HG03354 (cell line): ENCODE data around the gene DEFB108B.
"Not testable (repeated sequence)": the region's sequence is repeated elsewhere in the genome, so short reads cannot be mapped to it uniquely, and the experiment has no call there.

Experiments
- ATAC-seq: cut with Tn5 transposase; IDR thresholded peaks from one replicate; pipeline ENCODE4 v1.9.1; 2021; ENCODE audit warnings: mild to moderate bottlenecking; ENCODE audit not compliant: unreplicated experiment, poor library complexity, severe bottlenecking

Gene DEFB108B

DNA sequence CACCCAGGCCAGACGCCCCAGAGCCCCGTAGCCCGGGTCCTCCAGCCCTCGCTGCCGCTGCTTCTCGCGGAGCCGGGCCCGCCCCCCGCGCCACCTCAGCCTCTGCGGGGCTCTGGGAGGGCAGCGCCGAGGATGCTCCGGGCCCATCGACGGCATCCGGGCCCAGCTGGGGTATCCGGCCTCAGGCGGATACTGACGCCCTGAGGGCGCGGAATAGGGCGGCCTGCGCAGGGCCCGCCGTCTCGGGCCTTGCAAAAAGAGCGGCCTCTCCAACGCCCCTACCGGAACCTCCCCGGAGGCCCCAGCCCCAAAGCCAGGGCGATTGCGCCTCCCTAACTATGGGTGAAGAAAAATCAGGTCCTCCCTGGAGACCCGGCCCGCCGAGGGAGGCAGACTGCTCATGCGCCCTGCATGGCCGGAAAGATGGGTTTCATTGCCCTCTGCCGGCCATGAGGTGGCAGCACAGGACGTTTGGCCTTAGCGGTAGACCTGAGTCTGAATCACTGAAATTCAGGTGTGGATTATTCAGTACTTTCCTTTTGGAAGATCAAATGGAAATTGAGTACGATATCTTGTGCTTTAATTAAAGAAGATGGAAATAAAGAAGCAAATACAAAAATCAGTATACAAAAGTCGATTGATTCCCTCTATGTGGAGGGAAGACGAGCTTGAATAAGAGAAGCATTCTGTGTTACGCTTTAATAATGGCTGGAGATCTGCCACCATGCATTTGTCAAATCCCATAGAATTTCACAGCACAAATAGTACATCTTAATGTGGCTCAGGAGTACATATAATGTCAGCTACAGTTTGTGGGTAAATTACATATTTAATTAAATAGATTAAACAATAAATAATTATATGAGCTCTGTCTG, 19.3 kb upstream of the DEFB108B start:
- not testable (repeated sequence) for ATAC-seq

GRCh38 chr11:71821539-71821938, 11.5 kb upstream of the DEFB108B start:
- not testable (repeated sequence) for ATAC-seq

- not testable (repeated sequence) for ATAC-seq
Measured at GRCh38 chr11:71829247-71829646, 3.8 kb upstream of the DEFB108B start.

DNA sequence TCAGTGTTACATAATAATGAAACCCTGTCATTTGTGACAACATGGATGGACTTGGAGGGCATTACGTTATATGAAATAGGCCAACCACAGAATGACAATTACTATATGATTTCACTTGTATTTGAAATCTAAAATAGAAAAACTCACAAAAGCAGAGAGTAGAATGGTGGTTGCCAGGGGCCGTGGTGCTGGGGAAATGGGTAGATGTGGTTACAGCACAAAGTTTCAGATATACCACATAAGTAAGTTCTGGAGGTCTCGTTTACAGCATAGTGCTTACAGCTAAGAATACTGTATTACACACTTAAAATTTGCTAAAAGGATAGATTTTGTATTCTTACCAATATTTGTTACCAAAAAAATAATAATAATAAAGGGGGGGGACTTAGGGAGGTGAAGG, 3.3 kb upstream of the DEFB108B start:
- ATAC-seq: not testable (repeated sequence)

GRCh38 chr11:71842720-71843119, 9.7 kb downstream of the DEFB108B start:
- ATAC-seq: not testable (repeated sequence)

DNA sequence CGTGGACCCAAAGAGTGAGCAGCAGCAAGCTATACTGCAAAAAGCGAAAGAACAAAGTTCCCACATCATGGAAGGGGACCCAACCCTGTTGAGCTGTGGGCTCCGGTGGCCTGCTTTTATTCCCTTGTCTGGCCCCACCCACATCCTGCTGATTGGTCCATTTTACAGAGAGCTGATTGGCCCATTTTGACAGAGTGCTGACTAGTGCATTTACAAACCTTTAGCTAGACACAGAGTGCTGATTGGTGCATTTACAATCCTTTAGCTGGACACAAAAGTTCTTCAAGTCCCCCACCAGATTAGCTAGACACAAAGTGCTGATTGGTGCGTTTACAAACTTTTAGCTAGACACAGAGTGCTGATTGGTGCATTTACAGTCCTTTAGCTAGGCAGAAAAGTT, 10.4 kb downstream of the DEFB108B start:
- not testable (repeated sequence) for ATAC-seq

GRCh38 chr11:71843858-71844257, 10.9 kb downstream of the DEFB108B start:
- ATAC-seq: no peak

GRCh38 chr11:71853895-71854294, 20.9 kb downstream of the DEFB108B start:
- ATAC-seq: not testable (repeated sequence)

GRCh38 chr11:71855880-71856279, 22.9 kb downstream of the DEFB108B start:
- ATAC-seq: not testable (repeated sequence)

GRCh38 chr11:71860835-71861234, 27.8 kb downstream of the DEFB108B start:
- ATAC-seq: not testable (repeated sequence)

DNA sequence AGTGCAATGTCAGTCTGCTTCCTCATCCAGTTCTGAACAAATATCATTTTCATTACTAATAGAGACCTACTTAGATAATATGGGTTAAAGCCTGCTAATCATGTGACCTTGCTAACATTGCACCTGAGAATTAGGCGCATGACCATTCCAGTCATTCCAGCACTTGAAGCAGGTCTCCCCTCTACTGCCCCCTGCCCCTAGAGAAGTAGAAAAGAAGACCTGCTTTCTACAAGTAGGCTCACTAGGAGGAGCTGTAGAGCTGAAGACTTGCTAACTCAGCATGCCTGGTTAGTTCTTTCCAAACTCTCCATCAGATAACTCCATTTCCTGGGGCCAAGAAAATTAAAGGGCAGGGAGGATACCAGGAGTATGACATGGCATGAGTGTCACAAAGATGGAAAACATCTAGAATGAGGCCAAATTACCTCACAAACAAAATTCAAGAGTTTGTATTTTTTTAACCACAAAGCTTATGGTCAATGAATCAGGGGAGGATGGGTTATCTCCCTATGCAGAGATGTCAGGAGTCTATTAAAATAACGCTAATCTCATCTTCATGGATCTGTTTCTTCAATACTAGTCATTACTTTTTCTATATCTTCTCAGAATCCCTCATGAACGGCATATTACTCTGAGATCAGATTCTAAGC, 31.1 kb downstream of the DEFB108B start:
- ATAC-seq: not testable (repeated sequence)

- not testable (repeated sequence) for ATAC-seq
Measured at GRCh38 chr11:71867209-71867608, 34.2 kb downstream of the DEFB108B start.

DNA sequence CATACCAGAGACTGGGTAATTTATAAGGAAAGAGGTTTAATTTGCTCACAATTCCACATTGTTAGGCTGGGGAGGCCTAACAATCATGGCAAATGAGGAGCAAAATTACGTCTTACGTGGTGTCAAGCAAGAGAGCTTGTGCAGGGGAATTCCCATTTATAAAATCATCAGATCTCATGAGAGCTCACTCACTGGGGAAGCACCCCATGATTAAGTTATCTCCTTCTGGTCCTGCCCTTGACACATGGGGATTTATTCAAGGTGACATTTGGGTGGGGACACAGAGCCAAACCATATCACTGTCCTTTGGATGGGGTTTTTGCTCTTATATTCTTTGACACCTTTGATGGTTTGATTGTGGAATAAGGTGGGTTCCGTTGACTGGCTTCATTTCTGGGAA, 36.9 kb downstream of the DEFB108B start:
- not testable (repeated sequence) for ATAC-seq

DNA sequence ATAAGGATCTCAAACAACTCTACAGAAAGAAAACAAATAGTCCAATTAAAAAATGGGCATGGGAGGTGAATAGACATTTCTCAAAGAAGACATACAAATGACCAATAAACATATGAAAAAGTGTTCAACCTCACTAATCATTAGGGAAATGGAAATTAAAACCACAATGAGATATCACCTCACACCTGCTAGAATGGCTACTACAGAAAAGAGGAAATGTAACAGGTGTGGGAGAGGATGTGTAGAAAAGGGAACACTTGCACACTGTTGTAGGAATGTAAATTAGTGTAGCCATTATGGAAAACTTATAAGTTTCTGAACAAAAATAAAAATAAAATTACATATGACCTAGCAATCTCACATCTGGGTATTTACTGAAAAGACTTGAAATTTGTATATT, 37.7 kb downstream of the DEFB108B start:
- ATAC-seq: not testable (repeated sequence)

DNA sequence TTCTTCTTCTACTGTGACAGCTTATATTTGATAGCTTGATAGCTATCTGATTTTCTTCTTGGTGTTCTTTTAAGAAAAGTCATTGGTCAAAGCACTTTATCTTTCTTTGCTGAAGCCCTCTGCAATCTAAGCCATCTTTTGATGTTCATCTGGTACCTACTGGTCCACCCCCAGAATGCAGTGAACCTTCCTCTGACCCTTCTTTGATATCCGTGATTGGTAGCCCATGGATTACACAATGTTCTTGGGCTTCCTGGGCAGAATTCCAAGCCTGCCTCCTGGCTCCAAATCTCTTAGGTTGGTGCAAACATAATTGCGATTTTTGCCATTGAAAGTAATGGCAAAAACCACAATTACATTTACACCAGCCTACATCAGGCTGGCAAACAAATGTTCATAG, 43.3 kb downstream of the DEFB108B start:
- not testable (repeated sequence) for ATAC-seq

DNA sequence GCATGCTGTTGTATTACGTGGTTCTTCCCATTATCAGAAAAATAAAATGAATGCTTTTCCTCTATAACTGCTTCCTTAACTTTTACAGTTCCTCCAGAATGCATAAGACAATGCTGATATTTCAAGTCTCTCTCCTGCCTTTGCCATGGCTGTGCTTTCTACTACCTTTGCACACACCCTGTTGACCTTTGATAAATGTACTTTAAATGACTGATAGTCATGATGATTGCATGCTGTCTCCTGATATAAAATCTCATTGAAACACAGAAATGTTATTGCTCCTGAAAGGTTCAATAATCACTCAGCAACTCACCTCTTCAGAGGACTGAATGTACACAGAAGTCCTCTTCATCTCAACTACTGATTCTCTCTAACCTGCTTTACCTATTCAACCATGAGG, 45.1 kb downstream of the DEFB108B start, which contains the start of gene DEFB131B:
Gene DEFB131B (plus strand): TSS at position 395 of the 400 bp plus-strand sequence. CDS start 0 bp downstream, at position 395.
- not testable (repeated sequence) for ATAC-seq

- ATAC-seq: not testable (repeated sequence)
Measured at GRCh38 chr11:71885806-71886205, 52.8 kb downstream of the DEFB108B start.
